Myocyte (in vitro differentiated cells): ENCODE results near the gene SERF2. TPM values are rescaled to one million over a fixed set of nuclear protein-coding genes. Genes with fewer than 3 reads are reported as not detected.
A peak's percentile ranks its signal among the peaks of the same experiment; 100 is the strongest.
"Not testable (repeated sequence)": the region's sequence is repeated elsewhere in the genome, so short reads cannot be mapped to it uniquely, and the experiment has no call there.

Experiments used
- DNase-seq: peaks from one replicate; pipeline ENCODE4 v3.0.0-alpha.2; 2012; ENCODE audit warnings: low read depth
- polyA plus RNA-seq: library from polyadenylated mRNA; unstranded; fragments of >200 nt; gene quantifications from one replicate; pipeline ENCODE4 v1.2.1, GENCODE V29; 2012; ENCODE audit warnings: missing spikeins
- total RNA-seq: library from RNA; depleted of rRNA; stranded (reverse); fragments of >200 nt; gene quantifications from 2 replicates; pipeline ENCODE4 v1.2.3, GENCODE V29; 2014

The SERF2 gene
- total RNA-seq, result 973 and 1,357 TPM in 2 replicates
- polyA plus RNA-seq, result 1,710 TPM

- DNase-seq, result peak; percentile 100
Measured at GRCh38 chr15:43791993-43792760, at the start of gene SERF2. TSS of gene SERF2 (plus strand) at chr15:43792320. CDS start at chr15:43792377, 57 bp downstream.

- peak; percentile 92 for DNase-seq
Measured at GRCh38 chr15:43746245-43746902, 45.7 kb upstream of the SERF2 start, which contains the start of gene PDIA3. TSS of gene PDIA3 (plus strand) at chr15:43746438. CDS start at chr15:43746540, 102 bp downstream.

- not testable (repeated sequence) for DNase-seq
Measured at GRCh38 chr15:43746903-43747309, 45.2 kb upstream of the SERF2 start.

DNA sequence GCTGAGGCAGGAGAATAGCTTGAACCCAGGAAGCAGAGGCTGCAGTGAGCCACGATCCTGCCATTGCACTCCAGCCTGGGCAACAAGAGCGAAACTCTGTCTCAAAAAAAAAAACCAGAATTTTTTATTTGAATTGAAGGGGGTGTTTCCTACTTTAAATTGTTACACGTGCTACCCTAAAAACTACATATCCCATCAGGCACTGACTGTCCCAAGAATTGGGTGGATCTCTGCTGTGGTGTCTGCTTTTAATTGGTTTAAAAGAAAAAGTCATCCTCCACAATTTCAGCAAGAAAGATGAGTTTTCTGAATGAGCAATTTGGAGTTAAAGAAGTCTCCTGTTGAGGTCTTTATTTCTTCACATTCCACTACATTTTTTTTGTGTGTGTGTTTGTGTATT lies 43.7 kb upstream of the SERF2 start:
- DNase-seq, result no peak

- DNase-seq, result no peak
Measured at GRCh38 chr15:43749690-43750345, 42.3 kb upstream of the SERF2 start.

DNA sequence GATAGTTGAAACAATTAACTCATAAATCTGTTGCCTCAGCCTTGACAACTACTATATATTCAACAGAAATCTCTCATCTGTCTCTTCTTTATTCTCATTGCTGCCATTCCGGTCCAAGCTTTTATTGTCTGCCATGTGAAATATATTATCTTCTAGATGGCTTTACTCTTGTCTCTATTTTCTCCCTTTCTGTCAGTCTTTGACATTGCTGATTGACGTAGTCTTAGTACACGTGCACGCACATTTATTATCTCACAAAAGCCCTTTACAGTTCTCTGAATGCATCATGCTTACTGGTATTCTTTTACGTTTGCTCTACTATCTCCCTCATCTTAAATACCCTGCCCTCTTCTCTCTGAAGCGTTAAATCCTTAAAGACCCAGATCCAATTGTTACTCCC lies 40.2 kb upstream of the SERF2 start:
- no peak for DNase-seq

GRCh38 chr15:43762824-43763223 lies 29.3 kb upstream of the SERF2 start:
- DNase-seq, result no peak

- DNase-seq, result peak; percentile 17
Measured at GRCh38 chr15:43763819-43764446, 28.2 kb upstream of the SERF2 start.

- peak; percentile 58 for DNase-seq
Measured at GRCh38 chr15:43769584-43770228, 22.4 kb upstream of the SERF2 start.

GRCh38 chr15:43771816-43772215 lies 20.3 kb upstream of the SERF2 start:
- DNase-seq, result no peak

DNA sequence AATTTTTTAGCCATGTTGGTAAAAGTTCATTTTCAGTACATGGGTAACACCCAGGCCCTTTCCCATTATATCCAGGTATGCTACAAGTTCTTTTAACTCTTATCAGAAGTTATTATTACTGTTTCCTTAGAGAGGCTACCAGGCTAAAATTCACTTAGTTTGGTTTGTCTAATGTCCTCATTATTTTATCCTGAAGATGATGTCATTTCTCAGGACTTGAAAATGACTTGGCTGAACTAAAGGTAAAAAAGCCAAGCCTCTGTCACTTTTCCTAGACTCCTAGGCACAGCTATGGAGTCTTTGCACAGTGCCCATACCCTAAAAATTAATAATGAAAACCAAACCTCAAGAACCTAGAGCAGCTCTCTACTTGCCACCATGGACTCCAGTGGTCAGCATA lies 19.5 kb upstream of the SERF2 start:
- DNase-seq, result no peak

DNA sequence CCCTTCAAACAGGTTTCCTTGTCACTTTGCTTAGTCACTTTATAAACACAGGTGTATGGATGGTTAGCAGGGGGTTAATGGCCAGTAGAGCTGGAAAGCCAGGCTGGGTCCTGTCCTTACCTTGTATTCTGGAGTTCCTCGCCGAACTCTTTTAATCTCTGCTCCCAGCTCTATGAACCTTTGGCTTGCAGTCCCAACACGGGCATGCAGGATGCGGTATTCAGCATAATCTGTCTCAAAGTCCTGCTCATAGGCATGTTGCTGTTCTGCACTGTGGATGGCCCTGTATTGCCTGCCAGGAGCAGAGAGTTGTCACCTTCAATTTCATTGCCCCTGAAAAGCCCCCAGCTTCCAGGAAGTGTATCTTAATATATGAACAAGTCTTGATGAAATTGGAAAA lies 18.1 kb upstream of the SERF2 start:
- DNase-seq, result no peak

DNA sequence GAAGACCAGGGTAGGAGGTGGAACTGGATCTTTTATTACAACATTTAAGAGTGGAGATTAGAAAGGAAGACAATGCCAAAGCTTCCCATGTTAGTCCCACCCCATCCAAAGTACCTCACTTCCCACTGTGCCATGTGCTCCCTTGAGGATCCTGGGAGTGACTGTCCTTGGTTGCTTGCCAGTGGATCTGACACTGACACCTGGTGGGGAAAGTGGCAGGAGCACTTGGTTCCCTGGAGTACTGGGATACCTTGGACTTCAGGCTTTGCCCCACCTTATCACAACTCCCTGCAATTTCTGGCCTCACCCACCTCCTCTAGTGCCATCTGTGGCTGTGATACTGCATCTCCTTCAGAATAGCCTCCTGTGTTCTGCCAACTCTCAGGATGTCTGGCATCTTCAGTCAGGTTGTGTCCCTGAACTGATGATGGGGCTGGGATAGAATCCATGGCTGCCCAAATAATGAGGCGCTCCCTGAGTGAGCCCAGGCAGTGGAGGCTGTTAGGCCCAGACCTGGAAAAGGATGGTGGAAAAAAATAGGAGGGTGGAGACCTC lies 16.6 kb upstream of the SERF2 start:
- DNase-seq, result peak; percentile 68

- DNase-seq, result no peak
Measured at GRCh38 chr15:43776101-43776717, 15.9 kb upstream of the SERF2 start.

DNA sequence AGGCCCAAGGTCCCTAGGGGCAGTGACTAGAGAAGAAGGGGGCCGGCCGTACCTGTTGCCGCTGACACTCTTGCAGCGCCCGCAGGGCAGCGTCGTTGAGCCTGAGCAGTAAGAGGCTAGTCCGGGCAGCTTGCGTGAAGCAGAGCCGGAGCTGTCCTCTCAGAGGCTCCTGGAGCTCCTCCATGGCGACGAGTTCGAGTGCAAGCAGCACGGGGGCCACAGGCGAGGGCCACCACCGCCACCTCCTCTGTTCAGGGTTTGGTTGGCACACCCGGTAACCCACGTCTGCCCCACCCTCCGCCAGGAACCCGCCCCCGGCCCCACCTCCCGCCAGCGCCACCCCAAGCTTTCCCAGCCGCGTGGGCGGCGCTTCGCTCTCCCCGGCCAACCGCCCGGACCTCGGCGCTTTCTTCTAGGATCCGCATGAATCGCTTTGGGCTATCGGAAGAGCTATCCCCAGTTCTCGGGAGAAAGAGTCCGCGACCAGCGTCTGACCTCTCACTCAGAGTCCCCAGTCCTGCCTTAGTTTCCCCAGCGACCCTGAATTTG lies 15.3 kb upstream of the SERF2 start, which contains the start of gene ELL3:
Gene ELL3, minus strand, starts transcription at position 249 of the 549 bp plus-strand sequence. Its CDS starts 65 bp downstream, at position 184.
- no peak for DNase-seq

DNA sequence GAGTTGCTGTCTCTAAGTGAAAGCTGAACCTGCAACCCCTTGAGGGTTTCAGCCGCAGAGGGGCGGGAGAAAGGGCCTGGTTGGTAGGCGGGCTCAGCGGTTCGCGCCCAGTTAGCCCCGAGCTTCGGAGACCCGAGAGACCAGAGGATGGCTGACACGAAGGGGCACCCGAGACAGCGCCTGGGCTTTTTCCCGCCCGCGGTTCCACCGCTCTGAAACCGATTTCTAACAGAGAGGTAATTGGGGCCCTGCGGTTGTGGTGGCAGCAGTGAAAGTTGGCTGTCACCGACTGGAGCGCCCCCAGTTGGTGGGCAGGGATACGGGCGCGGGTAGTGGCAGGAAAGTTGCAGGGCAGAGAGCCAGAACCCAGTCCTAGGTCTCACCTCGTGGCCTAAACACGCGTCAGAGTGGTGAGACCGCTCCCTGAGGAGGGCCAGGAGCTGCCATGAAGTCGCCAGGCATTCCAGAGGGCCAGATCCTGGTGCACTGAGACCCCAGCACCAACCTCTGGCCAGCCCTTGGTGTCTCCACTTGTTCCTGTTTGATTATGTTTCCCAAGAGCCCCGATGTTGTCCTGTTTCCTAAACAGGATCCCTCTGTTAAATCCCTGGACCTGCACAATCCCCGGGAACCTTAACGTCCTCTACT lies 14.7 kb upstream of the SERF2 start:
- peak; percentile 78 for DNase-seq

DNA sequence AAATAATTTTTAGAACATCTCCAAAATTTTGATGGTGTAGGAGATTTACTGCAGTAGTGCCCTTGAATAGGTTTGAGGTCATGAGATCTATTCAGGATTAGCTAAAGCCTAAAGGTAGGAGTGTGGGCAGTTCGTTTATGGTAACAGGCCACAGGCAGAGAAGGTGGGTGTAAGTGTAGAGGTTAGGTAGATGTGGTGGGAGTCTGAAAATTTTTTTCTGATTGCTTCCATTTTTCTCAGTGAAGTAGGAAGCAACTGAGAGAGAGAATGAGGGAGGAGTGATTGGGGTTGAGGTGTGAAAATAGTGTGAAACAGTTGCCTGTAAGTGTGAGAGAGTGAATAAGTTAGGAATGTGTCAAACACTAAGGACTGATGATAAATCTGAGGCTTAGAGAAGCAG lies 13.1 kb upstream of the SERF2 start:
- no peak for DNase-seq

DNA sequence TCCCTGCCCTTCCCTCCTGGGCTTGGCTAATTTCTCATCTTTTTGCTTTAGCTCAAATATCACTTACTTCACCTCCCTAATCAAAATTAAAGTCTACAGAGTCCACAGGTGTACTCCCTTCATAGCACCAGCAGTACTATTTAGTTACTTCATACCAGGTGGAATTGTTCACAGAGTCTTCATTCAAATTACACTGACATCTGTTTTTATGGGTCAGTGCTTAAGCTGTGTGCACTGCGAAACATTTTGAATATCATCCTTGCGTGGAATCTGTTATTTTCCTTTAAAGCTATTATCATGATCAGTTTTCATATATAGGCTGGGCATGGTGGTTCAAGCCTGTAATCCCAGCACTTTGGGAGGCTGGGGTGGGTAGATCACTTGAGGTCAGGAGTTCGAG lies 2.7 kb upstream of the SERF2 start:
- no peak for DNase-seq

GRCh38 chr15:43792761-43793476 lies 799 bp downstream of the SERF2 start:
- DNase-seq, result no peak
